Subcutaneous preadipocyte (primary cell): ENCODE data around the gene ZNF45. TPM values are rescaled to one million over a fixed set of nuclear protein-coding genes. Genes with fewer than 3 reads are reported as not detected.

Source experiments
- small RNA-seq: library from RNA; depleted of rRNA; stranded (forward); fragments of <200 nt; gene quantifications from one replicate; pipeline ENCODE3, GENCODE V24; 2012
- total RNA-seq: library from RNA; depleted of rRNA; stranded (reverse); fragments of >200 nt; gene quantifications from 2 replicates; pipeline ENCODE4 v1.2.3, GENCODE V29; 2012

Gene ZNF45
- 12.5 and 16.2 TPM in 2 replicates for total RNA-seq

DNA sequence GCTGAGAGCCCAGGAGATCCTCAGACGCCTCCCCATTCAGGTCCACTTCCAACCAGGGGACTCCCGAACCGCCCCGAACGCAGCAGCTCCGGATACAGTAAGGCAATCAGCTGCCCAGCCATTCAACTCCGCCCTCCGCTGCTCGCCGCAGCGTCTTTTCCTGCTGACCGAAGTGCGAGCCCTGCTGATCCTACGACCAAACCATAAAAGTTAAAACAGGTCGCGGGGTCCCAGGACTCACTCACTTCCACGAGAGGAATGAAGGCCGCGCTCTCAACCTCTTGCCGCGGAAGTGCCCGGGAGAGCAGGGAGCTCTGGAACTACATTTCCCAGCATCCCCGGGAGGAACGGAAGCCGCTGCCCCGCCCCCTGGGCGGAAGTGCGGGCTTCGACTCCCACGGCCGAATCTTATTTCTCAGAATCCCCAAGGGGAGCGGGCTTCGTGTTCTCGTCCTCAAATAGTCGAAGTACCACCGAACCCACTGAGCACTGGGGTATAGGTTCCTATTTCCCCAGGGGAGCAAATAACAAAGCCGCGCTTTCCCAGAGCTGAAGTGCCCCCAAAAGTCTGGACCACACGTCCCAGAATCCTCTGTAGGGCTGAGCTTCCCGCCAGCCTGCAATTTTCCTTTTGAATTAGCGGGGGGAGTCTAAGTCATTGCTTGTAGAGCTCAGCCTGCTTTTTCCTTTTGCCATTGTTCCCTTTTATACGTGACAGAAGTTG is at the start of gene ZNF45:
Gene ZNF45 (minus strand): TSS at position 298 of the 724 bp plus-strand sequence. CDS start 13,097 bp downstream, outside the sequence.

DNA sequence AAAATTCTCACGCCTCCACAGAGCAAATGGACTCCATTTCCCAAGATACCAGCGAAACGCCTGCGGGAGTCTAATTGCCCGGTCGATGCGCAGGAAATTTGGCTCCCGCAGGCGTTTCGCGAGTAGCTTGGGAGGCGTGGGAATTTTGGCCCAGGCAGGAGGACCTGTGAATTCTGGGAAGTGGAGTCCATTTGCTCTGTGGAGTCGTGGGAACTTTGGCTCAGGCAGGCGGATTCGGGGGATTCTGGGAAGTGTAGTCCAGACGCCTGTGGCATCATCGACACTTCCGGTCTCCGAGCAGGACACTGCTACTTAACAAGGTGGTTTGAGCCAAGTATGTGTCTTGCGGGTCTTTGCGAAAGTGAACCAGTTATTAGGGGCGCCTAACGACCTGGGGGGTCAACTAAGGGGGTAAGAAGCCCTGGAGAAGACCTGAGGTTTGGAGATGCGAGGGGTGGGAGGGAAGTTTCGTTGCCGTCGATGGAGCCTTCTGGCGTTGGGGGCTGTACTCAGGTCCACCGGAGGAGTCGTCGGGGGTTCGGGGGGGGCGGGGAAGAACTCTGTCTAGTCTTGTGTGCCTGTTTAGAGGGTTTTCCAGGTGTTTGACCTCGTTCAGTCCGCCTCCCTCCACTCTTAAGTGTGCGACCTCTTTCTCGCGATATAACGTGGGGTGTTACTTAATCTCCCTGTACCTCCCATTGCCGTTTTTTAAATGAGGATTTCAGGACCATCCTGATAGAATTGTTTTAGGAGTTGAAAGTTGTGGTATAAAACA is 49.0 kb upstream of the ZNF45 start, which contains the start of gene ZNF155:
Gene ZNF155 (plus strand): TSS at position 277 of the 775 bp plus-strand sequence. CDS start 4,356 bp downstream, outside the sequence.

DNA sequence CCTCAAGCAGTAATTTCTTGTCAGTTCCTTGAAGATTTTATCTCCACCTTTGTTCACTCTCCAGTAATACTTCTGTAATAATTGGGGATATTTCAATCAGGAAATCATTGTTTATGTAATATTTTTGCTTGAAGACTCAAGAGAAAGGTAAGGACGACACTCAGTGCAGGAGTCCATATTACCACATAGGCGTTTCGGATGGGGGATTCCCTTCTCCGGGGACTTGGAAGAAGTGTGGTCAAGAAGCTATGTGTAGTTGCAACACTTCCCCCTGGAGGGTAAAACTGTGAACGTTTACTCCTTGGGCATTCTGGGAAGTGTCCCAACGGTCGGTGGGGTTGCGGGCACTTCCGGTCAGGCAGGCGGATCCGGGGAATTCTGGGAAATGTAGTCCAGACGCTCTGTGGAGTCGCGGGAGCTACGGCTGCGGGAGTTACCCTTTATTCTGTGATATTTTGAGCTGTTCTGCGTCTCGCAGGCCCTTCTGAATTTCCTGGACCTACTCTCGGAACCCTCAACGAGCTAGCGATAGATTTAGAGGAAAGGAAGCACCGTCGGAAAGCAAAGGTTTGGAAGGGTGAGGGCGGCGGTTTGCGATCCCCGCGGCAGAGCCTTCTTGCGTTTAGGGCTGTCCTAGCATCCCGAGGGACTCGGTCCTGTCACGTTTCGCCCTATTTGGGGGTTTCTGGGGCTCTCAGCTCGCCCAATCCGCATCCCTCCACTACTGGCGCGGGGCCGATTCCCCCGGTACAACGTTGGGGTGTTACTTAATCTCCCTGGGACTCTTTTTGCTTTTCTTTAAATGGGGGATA is 16.0 kb upstream of the ZNF45 start, which contains the start of gene ZNF221:
Gene ZNF221 (plus strand): TSS at position 395 of the 812 bp plus-strand sequence. CDS start 11,499 bp downstream, outside the sequence.

DNA sequence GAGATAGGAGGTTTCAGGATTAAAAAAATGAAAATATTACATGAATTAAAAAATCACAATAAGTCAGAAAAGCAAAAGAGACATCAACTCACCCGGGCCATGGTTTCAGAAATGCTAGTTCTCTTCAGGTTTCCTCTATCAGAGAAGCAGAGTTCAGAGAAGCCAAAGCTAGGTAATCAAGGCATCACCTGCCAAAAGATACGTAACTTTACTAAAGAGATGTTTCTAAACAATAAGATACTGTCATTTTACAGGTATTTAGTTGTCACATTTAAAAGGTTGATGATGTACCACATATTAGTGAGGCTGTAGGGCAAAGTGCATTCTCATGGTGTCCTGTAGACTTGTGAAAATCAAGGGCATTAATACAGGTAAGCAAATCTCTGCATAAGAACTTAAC is 51.2 kb downstream of the ZNF45 start, which contains the start of gene ZNF404:
Gene ZNF404 (minus strand): TSS at position 101 of the 400 bp plus-strand sequence.

Small RNA genes within 50 kb of the gene (small RNA-seq; reads per million reads assigned to genes)
- gene AC006213.5, result not detected

Other genes with a start within 250 kb of the ZNF45 start
- gene IRGC, start 219.2 kb downstream of the ZNF45 start, total RNA-seq, result not detected in 2 replicates
- gene SMG9, start 180.3 kb downstream of the ZNF45 start, total RNA-seq, result 14.3 and 19.5 TPM in 2 replicates
- gene KCNN4, start 154.3 kb downstream of the ZNF45 start, total RNA-seq, result 2.0 and 2.9 TPM in 2 replicates
- 0.73 TPM in 1 of 2 replicates, not detected in the other for gene LYPD5, start 132.8 kb downstream of the ZNF45 start, total RNA-seq
- 8.8 and 10.7 TPM in 2 replicates for gene ZNF283, start 108.0 kb downstream of the ZNF45 start, total RNA-seq
- 1.4 and 1.5 TPM in 2 replicates for gene ZNF404, start 51.3 kb downstream of the ZNF45 start, total RNA-seq
- 6.1 and 7.3 TPM in 2 replicates for gene ZNF221, start 15.9 kb upstream of the ZNF45 start, total RNA-seq
- gene ZNF155, start 48.9 kb upstream of the ZNF45 start, total RNA-seq, result 6.3 and 7.3 TPM in 2 replicates
- 3.3 and 4.0 TPM in 2 replicates for gene ZNF230, start 67.7 kb upstream of the ZNF45 start, total RNA-seq
- gene ZNF222, start 90.1 kb upstream of the ZNF45 start, total RNA-seq, result 3.1 and 3.3 TPM in 2 replicates
- 2.0 and 2.2 TPM in 2 replicates for gene ZNF223, start 116.8 kb upstream of the ZNF45 start, total RNA-seq
- gene ZNF284, start 136.9 kb upstream of the ZNF45 start, total RNA-seq, result 2.2 TPM in 2 replicates
- gene ZNF224, start 159.1 kb upstream of the ZNF45 start, total RNA-seq, result 19.7 and 24.3 TPM in 2 replicates
- gene ZNF225, start 178.1 kb upstream of the ZNF45 start, total RNA-seq, result 3.5 and 4.4 TPM in 2 replicates
- gene ZNF234, start 206.3 kb upstream of the ZNF45 start, total RNA-seq, result 8.8 and 10.9 TPM in 2 replicates
- 10.8 and 12.9 TPM in 2 replicates for gene ZNF226, start 229.8 kb upstream of the ZNF45 start, total RNA-seq